Effector memory CD4-positive, alpha-beta T cell (primary cell): ENCODE data around the gene CMTM1.

ENCODE experiments used
- DNase-seq, 3 donors: peaks; one replicate each; pipeline ENCODE4 v3.0.0-alpha.2; 2020
- H3K27ac ChIP-seq: 2 replicates; pipeline ENCODE4 v1.7.0; 2013; ENCODE audit warnings: mild to moderate bottlenecking, low read length, moderate library complexity; ENCODE audit not compliant: insufficient read depth, poor library complexity, severe bottlenecking
- H3K27me3 ChIP-seq: replicated peaks from 2 replicates; pipeline ENCODE4 v1.7.0; 2013; ENCODE audit warnings: mild to moderate bottlenecking, low read length; ENCODE audit not compliant: insufficient read depth, control insufficient read depth, poor library complexity, severe bottlenecking
- H3K36me3 ChIP-seq: 2 replicates; pipeline ENCODE4 v1.7.0; 2013; ENCODE audit warnings: mild to moderate bottlenecking, low read length, moderate library complexity; ENCODE audit not compliant: control insufficient read depth, insufficient read depth
- H3K4me1 ChIP-seq: 2 replicates; pipeline ENCODE4 v1.7.0; 2013; ENCODE audit warnings: low read length, mild to moderate bottlenecking; ENCODE audit not compliant: control insufficient read depth, insufficient read depth, poor library complexity, severe bottlenecking
- H3K4me3 ChIP-seq: 2 replicates; pipeline ENCODE4 v1.7.0; 2013; ENCODE audit warnings: low read length, low read depth, mild to moderate bottlenecking; ENCODE audit not compliant: insufficient read depth, poor library complexity, severe bottlenecking
- H3K9me3 ChIP-seq: 2 replicates; pipeline ENCODE4 v1.7.0; 2013; ENCODE audit warnings: mild to moderate bottlenecking, low read length, moderate library complexity; ENCODE audit not compliant: control insufficient read depth

CMTM1 gene

DNA sequence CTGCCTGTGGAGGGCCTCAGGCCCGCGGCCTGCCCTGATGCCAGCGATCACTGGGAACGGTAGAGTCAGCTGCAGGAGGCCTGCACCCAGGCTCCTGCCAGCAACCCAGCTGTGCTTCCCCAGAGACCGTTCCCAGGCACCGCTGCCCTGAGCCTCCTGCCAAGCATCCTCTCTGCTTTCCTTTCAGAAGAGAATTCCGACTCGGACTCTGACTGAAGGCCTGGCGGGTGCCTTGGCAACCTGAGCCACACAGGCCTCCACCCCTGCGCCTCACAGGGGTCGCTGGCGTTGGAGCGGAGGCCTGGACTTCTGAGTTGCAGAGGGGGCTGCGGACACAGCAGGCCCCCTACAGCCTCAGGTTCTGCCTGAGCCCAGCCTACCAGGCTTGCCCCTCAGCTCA, 46.2 kb downstream of the CMTM1 start:
- Histone ChIP-seq H3K27ac (no peak overlapping the region), H3K9me3 (no peaks in the 10 kb centered on the region), H3K4me3 (no peak overlapping the region), H3K4me1 (peaks cover 8% of the 10 kb centered on the region), H3K27me3 (no peaks in the 10 kb centered on the region), H3K36me3 (peaks cover 44% of the 10 kb centered on the region)
- no peak for DNase-seq

- Histone ChIP-seq H3K4me3 (no peak overlapping the region), H3K27ac (no peak overlapping the region), H3K4me1 (no peaks in the 10 kb centered on the region), H3K36me3 (peaks cover 39% of the 10 kb centered on the region), H3K9me3 (no peaks in the 10 kb centered on the region), H3K27me3 (no peaks in the 10 kb centered on the region)
- DNase-seq: no peak
Measured at GRCh38 chr16:66614161-66614802, 48.0 kb downstream of the CMTM1 start.

- no peaks in the 10 kb centered on the region for H3K27me3 ChIP-seq
- H3K4me3 ChIP-seq: no peak overlapping the region
- peaks cover 22% of the 10 kb centered on the region for H3K36me3 ChIP-seq
- H3K27ac ChIP-seq: no peak overlapping the region
- no peak for DNase-seq
- H3K9me3 ChIP-seq: no peaks in the 10 kb centered on the region
- H3K4me1 ChIP-seq: no peaks in the 10 kb centered on the region
Measured at GRCh38 chr16:66616169-66616568, 49.9 kb downstream of the CMTM1 start.

- DNase-seq: no peak
- Histone ChIP-seq H3K36me3 (peaks cover 18% of the 10 kb centered on the region), H3K4me1 (no peaks in the 10 kb centered on the region), H3K9me3 (no peaks in the 10 kb centered on the region), H3K27me3 (no peaks in the 10 kb centered on the region), H3K27ac (no peak overlapping the region), H3K4me3 (no peak overlapping the region)
Measured at GRCh38 chr16:66616592-66616991, 50.4 kb downstream of the CMTM1 start.

- Histone ChIP-seq H3K27me3 (no peaks in the 10 kb centered on the region), H3K27ac (no peak overlapping the region), H3K4me3 (no peak overlapping the region), H3K9me3 (no peaks in the 10 kb centered on the region), H3K36me3 (peaks cover 14% of the 10 kb centered on the region), H3K4me1 (no peaks in the 10 kb centered on the region)
- DNase-seq: no peak
Measured at GRCh38 chr16:66617010-66617434, 50.8 kb downstream of the CMTM1 start.

- H3K27ac ChIP-seq: no peak overlapping the region
- H3K9me3 ChIP-seq: no peaks in the 10 kb centered on the region
- DNase-seq: no peak
- H3K36me3 ChIP-seq: peaks cover 9% of the 10 kb centered on the region
- H3K4me3 ChIP-seq: no peak overlapping the region
- H3K27me3 ChIP-seq: no peaks in the 10 kb centered on the region
- H3K4me1 ChIP-seq: no peaks in the 10 kb centered on the region
Measured at GRCh38 chr16:66617728-66618127, 51.5 kb downstream of the CMTM1 start.

DNA sequence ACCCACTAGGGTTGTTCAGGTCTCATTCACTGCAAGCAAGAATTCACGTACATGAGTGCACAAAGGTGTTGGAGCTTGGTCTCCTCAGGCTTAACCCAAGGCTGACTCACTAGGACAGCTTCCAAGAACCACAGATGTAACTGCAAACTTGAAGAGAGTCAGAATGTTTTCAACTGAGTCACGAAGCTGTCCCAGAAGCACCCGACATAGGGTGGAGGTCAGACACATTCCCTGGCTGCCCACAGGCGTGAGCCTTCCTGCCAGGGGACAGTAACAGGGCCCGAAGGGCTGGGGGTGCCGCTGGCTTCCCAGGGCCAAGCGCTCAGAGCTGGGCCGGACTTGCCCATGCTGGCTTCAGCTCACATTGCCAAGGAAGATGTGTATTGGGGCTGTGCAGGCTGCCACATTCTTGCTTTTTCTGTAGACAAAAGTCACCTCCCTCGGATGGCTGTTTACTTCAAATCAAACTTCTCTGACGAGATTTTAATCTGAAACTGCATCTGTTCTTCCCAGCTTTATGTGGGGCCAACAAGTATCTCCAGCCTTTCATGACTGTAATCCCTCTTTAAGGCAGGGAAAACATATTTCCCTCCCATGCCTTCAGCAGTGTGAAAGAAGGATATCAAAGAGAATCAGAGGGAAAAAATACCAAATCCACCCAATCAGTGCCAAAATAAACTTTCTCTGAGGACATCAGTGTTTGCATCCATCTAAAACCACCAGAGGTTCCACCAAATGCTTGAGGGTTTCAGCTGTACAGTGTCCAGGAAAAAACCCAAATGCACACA, 52.5 kb downstream of the CMTM1 start:
- Histone ChIP-seq H3K4me1 (no peaks in the 10 kb centered on the region), H3K27me3 (no peaks in the 10 kb centered on the region), H3K27ac (no peak overlapping the region), H3K9me3 (no peaks in the 10 kb centered on the region), H3K36me3 (no peaks in the 10 kb centered on the region), H3K4me3 (no peak overlapping the region)
- no peak for DNase-seq

DNA sequence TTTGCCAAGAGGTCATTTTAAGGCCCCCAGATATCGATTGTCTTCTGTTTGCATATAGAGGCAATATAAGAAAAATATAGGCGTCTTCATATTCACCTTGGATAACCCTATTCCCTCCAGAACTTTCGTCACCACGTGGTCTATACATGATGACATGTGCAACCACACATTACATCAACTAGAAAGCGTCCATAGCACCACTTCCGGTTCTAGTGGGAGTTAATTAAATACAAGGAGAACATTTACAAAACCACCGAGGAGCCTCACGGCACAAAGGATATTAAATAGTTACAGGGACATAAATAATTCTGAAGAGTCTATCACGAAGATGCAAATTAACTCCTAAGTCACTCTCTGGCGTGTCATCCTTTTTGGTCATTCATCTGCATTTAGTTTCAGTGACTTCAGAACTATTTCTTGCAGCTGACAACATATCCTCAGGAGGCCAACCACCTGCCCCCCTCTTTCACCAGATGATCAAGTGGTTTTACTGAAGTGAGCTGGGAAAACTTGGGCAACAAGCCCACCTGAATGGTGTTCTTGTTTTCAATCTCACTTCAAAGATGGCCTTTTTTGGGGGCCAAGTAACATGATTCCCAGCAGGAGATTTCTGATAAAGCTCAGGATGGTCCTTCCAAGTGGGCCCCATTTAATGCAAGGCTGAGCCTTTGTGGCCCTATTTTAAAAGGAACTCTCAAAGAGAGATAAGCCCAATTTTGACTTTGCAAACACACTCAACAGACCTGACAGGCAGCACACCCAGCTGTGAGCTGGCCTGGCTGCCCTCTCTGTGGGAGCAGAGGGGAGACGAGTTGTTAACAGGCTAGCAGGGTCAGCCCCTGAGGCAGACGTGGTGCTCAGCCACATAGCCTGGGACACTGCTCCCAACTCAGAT, 53.5 kb downstream of the CMTM1 start:
- H3K4me1 ChIP-seq: no peaks in the 10 kb centered on the region
- H3K4me3 ChIP-seq: no peak overlapping the region
- H3K36me3 ChIP-seq: no peaks in the 10 kb centered on the region
- no peak overlapping the region for H3K27ac ChIP-seq
- no peak for DNase-seq
- no peaks in the 10 kb centered on the region for H3K9me3 ChIP-seq
- no peaks in the 10 kb centered on the region for H3K27me3 ChIP-seq

DNA sequence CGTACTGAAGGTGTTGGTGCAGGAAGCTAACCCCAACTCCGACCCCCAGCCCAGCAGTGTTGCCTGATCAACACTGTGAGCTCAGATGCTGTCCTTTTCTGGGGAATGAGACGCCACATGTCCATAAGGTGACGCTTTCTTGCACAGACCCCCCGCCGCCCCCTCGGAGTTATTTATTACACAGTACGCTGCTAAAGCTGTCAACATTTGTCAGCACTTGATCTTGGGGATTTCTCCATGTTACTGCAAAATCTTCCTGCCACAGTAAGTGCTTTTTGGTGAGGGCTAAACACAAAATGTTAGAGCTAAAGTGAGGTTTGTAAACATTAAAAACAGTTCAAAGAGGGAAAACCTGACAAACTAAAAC, 54.2 kb downstream of the CMTM1 start:
- Histone ChIP-seq H3K9me3 (no peaks in the 10 kb centered on the region), H3K4me1 (no peaks in the 10 kb centered on the region), H3K4me3 (no peak overlapping the region), H3K36me3 (no peaks in the 10 kb centered on the region), H3K27me3 (no peaks in the 10 kb centered on the region), H3K27ac (no peak overlapping the region)
- DNase-seq: no peak

DNA sequence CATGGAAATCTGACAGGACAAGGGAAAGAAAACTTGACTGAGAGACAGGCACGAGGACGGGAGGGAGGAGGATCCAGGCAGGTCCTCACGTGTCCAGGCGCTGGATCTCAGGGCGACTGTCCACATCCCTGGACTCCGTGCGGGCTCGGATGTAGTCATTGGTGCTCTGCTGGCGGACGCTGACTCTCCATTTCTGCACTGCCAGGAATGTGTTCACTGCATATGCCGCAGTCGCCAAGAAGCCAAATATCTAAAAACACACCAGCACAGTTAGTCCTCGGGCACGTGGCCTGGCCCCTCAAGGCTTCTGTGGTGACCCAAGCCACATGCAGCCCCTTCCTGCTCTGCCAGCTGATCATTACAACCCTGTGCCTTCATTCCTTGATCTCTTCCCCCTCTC, 55.7 kb downstream of the CMTM1 start:
- Histone ChIP-seq H3K9me3 (no peaks in the 10 kb centered on the region), H3K27ac (no peak overlapping the region), H3K27me3 (no peaks in the 10 kb centered on the region), H3K4me1 (no peaks in the 10 kb centered on the region), H3K4me3 (no peak overlapping the region), H3K36me3 (no peaks in the 10 kb centered on the region)
- no peak for DNase-seq
